K562 (cell line): ENCODE measurements around the gene CFAP69. TPM values are rescaled to one million over a fixed set of nuclear protein-coding genes. Genes with fewer than 3 reads are reported as not detected.
A peak's percentile ranks its signal among the peaks of the same experiment; 100 is the strongest.

Source experiments
- ASH1L ChIP-seq: fragments of 450-650 bp; IDR thresholded peaks from 2 replicates; pipeline ENCODE4 v1.6.1; 2018; ENCODE audit warnings: borderline replicate concordance, mild to moderate bottlenecking, low read depth; ENCODE audit not compliant: partially characterized antibody
- ATF1 ChIP-seq, 2 experiments: fragments of 450-650 bp in 1 of 2; IDR thresholded peaks; 2 replicates each; pipeline ENCODE4 v1.6.1; 2016; ENCODE audit warnings: missing compliant biosample characterization in 1 of 2, missing genetic modification characterization in 1 of 2
- CEBPB ChIP-seq: fragments of 450-650 bp; IDR thresholded peaks from 2 replicates; pipeline ENCODE4 v1.6.1; 2016; ENCODE audit warnings: missing genetic modification characterization, missing compliant biosample characterization
- CTCF ChIP-seq, 3 experiments: IDR thresholded peaks in 2 of 3; conservative IDR thresholded peaks in 1 of 3; 2 replicates each; pipeline ENCODE4 v1.5.1; 2011 to 2012; ENCODE audit warnings: low read length in 3 of 3, mild to moderate bottlenecking in 3 of 3, control low read depth in 2 of 3, improper control_type of control experiment in 1 of 3, inconsistent platforms in 1 of 3, low read depth in 1 of 3, mixed read lengths in 1 of 3, moderate library complexity in 1 of 3; ENCODE audit not compliant: insufficient read depth in 2 of 3
- E2F1 ChIP-seq: sonication (generic); formaldehyde crosslinking; IDR thresholded peaks from 2 replicates; pipeline ENCODE4 v1.8.1; 2023; ENCODE audit warnings: mild to moderate bottlenecking, missing genetic modification reagents, moderate library complexity
- EP400 ChIP-seq: fragments of 450-650 bp; IDR thresholded peaks from 2 replicates; pipeline ENCODE4 v1.6.1; 2017; ENCODE audit warnings: antibody characterized with exemption, mild to moderate bottlenecking, moderate library complexity
- GATAD2B ChIP-seq: fragments of 450-650 bp; IDR thresholded peaks from 2 replicates; pipeline ENCODE4 v1.6.1; 2017; ENCODE audit warnings: mild to moderate bottlenecking, borderline replicate concordance
- HDAC2 ChIP-seq: fragments of 450-650 bp; IDR thresholded peaks from 2 replicates; pipeline ENCODE4 v1.6.1; 2016; ENCODE audit warnings: mild to moderate bottlenecking
- HOMEZ ChIP-seq: fragments of 250-450 bp; sonication (Bioruptor Pico); IDR thresholded peaks from 2 replicates; pipeline ENCODE4 v1.4.0; 2020; ENCODE audit warnings: mild to moderate bottlenecking, moderate library complexity
- KAT7 ChIP-seq: sonication (generic); formaldehyde crosslinking; IDR thresholded peaks from 2 replicates; pipeline ENCODE4 v1.8.0; 2022; ENCODE audit warnings: missing genetic modification reagents, mild to moderate bottlenecking, borderline replicate concordance
- MCM2 ChIP-seq: fragments of 450-650 bp; IDR thresholded peaks from 2 replicates; pipeline ENCODE4 v1.6.1; 2017; ENCODE audit warnings: low read depth, mild to moderate bottlenecking
- NFXL1 ChIP-seq: fragments of 450-650 bp; formaldehyde crosslinking; IDR thresholded peaks from 2 replicates; pipeline ENCODE4 v1.4.0; 2021; ENCODE audit warnings: mild to moderate bottlenecking
- NRF1 ChIP-seq, 2 experiments: fragments of 450-650 bp; IDR thresholded peaks in 1 of 2; conservative IDR thresholded peaks in 1 of 2; 2 replicates each; pipeline ENCODE4 v1.6.1; 2014; ENCODE audit warnings: mild to moderate bottlenecking in 2 of 2
- RBM39 ChIP-seq: fragments of 200-400 bp; formaldehyde crosslinking; optimal IDR thresholded peaks from 2 replicates; pipeline ENCODE3; 2018; ENCODE audit warnings: low read depth, low read length
- SMARCC2 ChIP-seq: fragments of 450-650 bp; IDR thresholded peaks from 2 replicates; pipeline ENCODE4 v1.6.1; 2017; ENCODE audit warnings: antibody characterized with exemption, moderate library complexity, mild to moderate bottlenecking, low read depth
- SRF ChIP-seq, 2 experiments: fragments of 250-450, 450-650 bp in 1 of 2; sonication (Bioruptor Pico) in 1 of 2; sonication (generic) in 1 of 2; formaldehyde crosslinking; IDR thresholded peaks; 2 replicates each; pipeline versions ENCODE4 v1.5.0 to v1.5.1; 2020 to 2022; ENCODE audit warnings: mild to moderate bottlenecking in 1 of 2, missing genetic modification reagents in 1 of 2
- SRSF1 ChIP-seq: fragments of 200-400 bp; formaldehyde crosslinking; IDR thresholded peaks from 2 replicates; pipeline ENCODE4 v1.6.1; 2017; ENCODE audit warnings: mild to moderate bottlenecking, low read depth, low read length, moderate library complexity
- TAF1 ChIP-seq: IDR thresholded peaks from 2 replicates; pipeline ENCODE4 v1.6.1; 2011; ENCODE audit warnings: mild to moderate bottlenecking, low read length, moderate library complexity; ENCODE audit not compliant: insufficient read depth, control insufficient read depth, severe bottlenecking; ENCODE audit errors: extremely low read depth
- ZC3H8 ChIP-seq: fragments of 450-650 bp; IDR thresholded peaks from 2 replicates; pipeline ENCODE4 v1.6.1; 2017
- polyA plus RNA-seq, 8 experiments: library from polyadenylated mRNA; depleted of rRNA in 4 of 8; stranded (reverse) in 5 of 8; unstranded in 3 of 8; fragments of >200 nt; fragmentation: Nextera tagmentation in 2 of 8; fragmentation: Illumina TruSeq in 1 of 8; extraction: Ambion mirVana in 2 of 8; extraction: Trizol in 1 of 8; gene quantifications; 2 replicates each; pipeline versions ENCODE4 v1.2.1 to v1.2.3, GENCODE V29; 2011 to 2014; ENCODE audit warnings: inconsistent platforms in 1 of 8, missing spikeins in 1 of 8
- total RNA-seq, 7 experiments: library from RNA; depleted of rRNA in 6 of 7; stranded (reverse); fragments of >200 nt in 6 of 7; fragmentation: Illumina TruSeq in 2 of 7; extraction: Trizol in 2 of 7; gene quantifications; 2 replicates each; pipeline versions ENCODE4 v1.2.1 to v1.2.3, GENCODE V29; 2011 to 2021; ENCODE audit warnings: low replicate concordance in 1 of 7

The CFAP69 gene
- total and polyA plus RNA-seq, 9 of the 15 experiments (the other 6 are each of a cell fraction or from before 2014, with no cell fraction given): 0.24 to 5.1 (median 1.7) TPM

- TF ChIP-seq CTCF (IDR thresholded peaks at IDR 0.05 in 2 of 3, conservative IDR thresholded peaks at IDR 0.05 in 1 of 3; ENCODE audit: insufficient read depth in 2 of 3, low read depth in 1 of 3, low read length in 3 of 3) (peak; percentile 86 to 95 (median 91)), SMARCC2 (peak; percentile 80; the same call in 1 of the 2 replicates), ZC3H8 (no peak), EP400 (peak; percentile 99), HOMEZ (no peak), HDAC2 (peak; percentile 94), NRF1 (conservative IDR thresholded peaks at IDR 0.05 in 1 of 2, IDR thresholded peaks at IDR 0.05 in 1 of 2) (peak; percentile 97 to 98), MCM2 (no peak), KAT7 (0 out of 2 replicates have a peak, but pooled peaks have one; percentile 87), RBM39 (peak; percentile 93), CEBPB (tag) (peak; percentile 81), GATAD2B (peak; percentile 96), NFXL1 (CRISPR knock-in tag) (no peak), ASH1L (peak; percentile 67), ATF1 (CRISPR knock-in tag; IDR thresholded peaks at IDR 0.05) (peak; percentile 95), ATF1 (tag; IDR thresholded peaks at IDR 0.05) (peak; percentile 100), E2F1 (CRISPR knock-in tag) (0 out of 2 replicates have a peak, but pooled peaks have one; percentile 39), SRF (CRISPR knock-in tag; IDR thresholded peaks at IDR 0.05) (peak in 1 of 2 experiments; percentile 61; a peak in 1 of 4 replicates), SRSF1 (no peak), TAF1 (peak; percentile 95)
These were observed 101.6 kb downstream of the CFAP69 start, which contains the start of gene GTPBP10 (continued) for GRCh38 chr7:90346336-90347125.
